NCI-H526 (cell line): ENCODE measurements around the gene KRT76.
"Not testable (repeated sequence)": the region's sequence is repeated elsewhere in the genome, so short reads cannot be mapped to it uniquely, and the experiment has no call there.

Source experiments
- DNase-seq, 2 experiments: peaks; one replicate each; lab custom pipeline; 2025; lab: John Stamatoyannopoulos, UW

Gene KRT76

GRCh38 chr12:52797529-52797894, 20.4 kb upstream of the KRT76 start:
- DNase-seq, result no peak

DNA sequence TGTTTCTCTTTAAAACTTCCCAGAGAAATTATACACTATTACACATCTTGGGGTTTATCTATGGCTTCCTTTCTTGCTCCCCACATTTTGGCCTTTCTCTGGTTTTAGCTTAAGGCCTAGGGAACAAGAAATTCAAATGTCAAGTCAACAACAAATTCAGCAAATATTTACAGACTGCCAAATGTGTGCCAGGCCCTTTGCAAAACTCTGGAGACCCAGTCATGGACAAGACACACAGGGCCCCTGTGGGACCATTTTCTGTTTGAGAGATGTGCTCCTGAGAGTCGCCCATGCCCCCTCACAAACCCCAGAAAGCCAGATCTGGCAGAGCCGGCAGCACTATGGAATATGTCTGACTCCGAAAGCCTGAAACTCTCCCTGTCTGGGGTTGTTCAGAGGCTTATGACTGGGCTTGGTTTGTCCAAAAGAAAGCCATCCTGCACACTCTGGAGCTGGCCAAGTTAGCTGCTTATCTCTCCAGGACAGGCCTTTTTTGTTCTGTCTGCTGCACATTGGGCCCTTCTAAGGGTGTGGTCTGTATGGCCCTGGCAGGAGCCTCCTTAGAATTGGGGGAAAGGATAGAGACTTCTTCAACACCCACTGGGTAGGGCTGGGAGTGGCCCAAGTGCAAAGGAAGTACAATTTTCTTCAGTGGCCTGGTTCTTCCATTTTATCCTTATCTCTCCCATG, 19.8 kb upstream of the KRT76 start:
- no peak for DNase-seq

GRCh38 chr12:52796429-52796794, 19.3 kb upstream of the KRT76 start:
- no peak for DNase-seq

- DNase-seq, result no peak
Measured at GRCh38 chr12:52795694-52796428, 18.7 kb upstream of the KRT76 start, which contains the start of gene KRT3. Gene KRT3, minus strand, starts transcription at chr12:52796117. Its CDS starts 75 bp downstream, at chr12:52796042.

- DNase-seq, result not testable (repeated sequence)
Measured at GRCh38 chr12:52795332-52795674, 18.2 kb upstream of the KRT76 start.

DNA sequence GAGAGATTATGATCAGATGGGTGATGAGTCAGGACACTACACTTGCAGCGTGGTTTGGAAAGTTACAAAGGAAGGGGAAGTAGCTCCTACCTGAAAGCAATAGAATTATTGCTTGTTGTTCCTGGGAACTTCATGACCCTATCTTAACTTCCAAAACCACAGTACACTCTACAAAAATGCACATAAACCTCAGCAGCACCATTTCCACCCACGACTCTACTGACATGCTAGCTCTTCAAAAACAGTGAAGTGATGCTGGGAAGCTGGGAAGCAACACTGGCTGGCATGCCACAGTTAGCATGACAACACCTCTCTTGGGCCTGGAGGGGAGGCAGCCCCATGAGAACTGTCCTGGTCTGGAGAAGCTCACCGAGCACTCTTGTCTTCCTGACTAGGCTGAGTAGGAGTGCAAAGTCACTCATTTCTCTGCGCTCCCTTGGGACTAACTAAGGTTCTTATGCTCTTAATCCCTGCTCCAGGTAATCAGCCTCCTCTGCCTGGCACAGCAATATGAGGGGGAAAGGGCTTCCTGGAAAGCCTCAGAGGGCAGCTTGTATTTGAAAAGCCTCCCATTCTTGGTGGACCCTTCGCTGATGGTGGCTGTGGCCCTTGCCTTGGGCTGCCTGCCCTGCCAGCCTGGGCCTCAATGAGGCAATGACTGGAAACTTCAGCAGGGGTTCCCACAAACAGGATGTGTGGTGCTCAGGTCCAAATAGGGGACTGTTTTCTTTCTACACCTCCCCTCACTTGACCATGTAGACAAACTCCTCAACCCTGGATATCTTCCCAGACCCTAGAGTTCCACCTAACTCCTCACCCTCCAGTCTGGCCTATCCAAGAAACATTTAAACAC, 17.6 kb upstream of the KRT76 start:
- DNase-seq, result no peak

- DNase-seq, result no peak
Measured at GRCh38 chr12:52792185-52793029, 15.3 kb upstream of the KRT76 start.

- DNase-seq, result no peak
Measured at GRCh38 chr12:52791271-52792184, 14.4 kb upstream of the KRT76 start.

DNA sequence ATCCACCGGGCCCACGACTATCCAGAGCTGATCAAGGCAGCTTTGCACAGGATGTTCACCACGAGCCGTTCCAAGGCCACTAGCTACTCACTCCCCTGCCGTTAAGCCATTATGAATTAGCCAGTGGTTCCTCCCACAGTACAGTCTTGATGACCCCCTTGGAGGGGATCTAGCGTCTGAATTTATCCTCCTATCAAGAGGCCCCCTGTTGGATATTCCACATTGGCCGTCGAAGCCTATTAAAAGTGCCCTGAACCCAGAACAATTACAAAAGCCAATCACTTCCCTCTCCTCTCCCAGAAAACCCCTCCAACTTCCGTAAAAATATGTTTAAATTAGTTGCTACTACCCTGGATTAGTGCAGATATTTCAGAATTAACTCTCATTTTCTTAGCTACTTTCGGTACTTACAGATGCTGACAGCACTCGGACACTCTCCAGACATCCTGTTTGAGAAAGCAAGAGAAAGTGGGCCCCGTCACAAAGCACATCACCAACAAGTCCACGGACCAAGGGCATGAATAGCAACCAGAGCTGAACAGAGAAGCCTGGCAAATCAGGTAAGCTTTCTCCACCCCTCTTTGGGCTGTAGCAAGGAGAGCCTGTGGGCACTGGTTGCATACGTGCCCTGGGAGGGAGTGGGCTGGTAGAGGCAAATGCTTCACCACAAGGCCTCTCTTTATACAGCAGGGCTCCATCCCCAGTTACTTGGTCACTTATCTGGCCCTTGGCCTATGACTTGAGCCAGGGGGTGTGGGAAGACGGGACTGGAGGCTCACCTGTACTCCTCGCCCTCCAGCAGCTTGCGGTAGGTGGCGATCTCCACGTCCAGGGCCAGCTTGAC, 13.5 kb upstream of the KRT76 start:
- DNase-seq, result no peak

- DNase-seq, result no peak
Measured at GRCh38 chr12:52789637-52790426, 12.7 kb upstream of the KRT76 start.

DNA sequence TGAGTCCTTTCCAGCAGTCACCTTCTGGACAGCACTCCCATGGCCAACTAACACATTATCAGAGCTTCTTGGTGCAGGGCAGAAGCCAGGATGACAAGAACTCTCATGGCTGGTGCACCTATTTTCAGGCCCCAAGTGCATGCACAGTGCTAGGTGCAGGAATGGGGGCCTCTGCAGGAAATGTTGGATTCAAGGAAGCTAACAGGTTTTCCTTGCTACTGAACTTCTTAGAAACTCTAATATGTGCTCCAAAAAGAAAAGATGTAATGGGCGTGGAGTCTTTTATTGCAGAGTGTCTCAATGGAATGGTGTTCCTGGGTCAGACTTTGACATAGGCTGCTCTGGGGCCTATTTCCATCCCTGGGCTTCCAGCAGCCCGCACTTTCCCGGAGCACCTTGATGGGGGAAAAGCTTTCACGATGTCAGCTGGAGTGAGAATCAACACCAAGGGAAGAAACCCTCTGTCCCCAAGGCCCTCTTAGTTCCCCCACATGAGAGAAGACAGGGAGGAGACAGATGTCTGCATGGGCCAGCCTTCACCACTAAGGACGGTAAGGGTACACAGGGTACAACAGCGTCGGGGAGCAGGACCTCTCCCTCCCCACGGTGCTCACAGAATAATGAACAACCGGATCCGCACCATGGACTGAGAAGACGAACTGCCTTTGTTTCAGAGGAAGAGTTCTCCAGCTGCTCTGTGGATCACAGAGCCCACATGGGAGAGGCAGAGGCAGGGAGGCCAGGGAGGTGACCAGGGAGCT, 11.9 kb upstream of the KRT76 start:
- no peak for DNase-seq

DNA sequence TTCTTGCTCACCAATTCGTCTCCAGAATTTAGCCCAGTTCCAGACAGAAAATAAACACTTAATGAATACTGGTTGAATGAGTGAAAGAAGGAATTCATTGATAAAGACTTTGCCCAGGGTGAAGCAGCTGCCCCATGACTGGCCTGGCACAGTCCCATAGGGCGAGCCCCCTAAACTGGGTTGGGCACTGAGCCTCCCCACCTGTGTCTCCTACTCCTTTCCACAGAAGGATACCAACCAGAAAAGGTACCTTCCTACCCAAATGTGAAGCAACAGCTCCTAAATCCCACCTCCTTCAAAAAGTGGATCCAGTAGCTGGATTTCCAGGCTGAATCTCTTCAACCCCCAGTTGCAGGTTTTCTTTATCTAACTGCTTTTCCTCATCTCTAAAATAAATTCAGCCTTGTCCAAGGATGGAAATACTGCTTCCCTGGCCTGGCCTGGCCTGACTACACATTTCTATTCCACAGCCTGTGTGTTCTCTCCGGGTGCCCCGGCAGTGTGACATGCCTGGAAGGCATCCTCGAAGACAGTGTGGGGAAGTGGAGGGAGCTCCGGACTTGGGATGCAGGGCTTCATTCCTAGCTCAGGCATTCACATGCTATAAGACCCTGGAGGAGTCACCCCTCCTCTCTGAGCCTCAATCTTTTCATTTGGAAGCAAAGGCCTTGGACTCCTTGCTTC, 11.2 kb upstream of the KRT76 start:
- no peak for DNase-seq

DNA sequence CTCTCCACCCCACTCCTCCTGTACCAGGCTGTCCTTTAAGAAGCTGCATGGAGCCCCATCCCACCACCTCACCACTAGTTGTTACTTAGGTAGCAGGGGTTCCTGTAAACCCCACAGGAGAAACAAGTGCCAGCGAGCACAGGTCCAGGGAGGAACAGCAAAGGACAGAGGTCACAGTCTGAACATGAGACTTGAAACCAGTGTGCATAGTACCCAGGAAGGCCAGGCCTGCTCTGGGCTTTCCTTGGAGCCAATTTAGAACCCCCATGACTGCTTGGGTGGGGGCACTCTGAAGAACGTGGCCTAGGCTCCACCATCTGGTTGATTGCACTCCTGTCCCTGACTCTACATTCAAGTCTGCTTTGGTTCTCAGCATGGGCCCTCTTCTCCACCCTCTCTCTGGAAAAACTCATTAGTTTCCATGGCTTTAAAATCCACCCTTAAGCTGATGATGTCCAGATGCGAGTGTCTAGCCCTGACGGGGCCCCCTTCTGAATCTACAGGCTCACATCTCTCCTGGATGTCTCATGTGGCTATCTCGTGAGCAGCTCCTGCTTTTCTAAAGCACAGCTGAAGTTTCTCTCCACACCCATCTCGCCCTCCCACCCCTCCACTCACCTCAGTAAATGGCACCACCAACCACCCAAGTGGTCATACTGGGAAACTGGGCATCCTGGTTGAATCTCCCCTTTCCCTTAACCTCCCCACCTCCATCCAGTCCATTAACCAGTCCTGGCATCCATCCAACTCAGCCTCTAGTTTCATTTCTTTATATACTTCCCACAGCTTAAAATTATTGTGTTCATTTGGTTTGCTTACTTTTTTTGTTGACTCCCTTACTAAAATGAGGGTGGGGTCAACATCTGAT, 10.4 kb upstream of the KRT76 start:
- DNase-seq, result no peak

- DNase-seq, result no peak
Measured at GRCh38 chr12:52784909-52785308, 7.8 kb upstream of the KRT76 start.

DNA sequence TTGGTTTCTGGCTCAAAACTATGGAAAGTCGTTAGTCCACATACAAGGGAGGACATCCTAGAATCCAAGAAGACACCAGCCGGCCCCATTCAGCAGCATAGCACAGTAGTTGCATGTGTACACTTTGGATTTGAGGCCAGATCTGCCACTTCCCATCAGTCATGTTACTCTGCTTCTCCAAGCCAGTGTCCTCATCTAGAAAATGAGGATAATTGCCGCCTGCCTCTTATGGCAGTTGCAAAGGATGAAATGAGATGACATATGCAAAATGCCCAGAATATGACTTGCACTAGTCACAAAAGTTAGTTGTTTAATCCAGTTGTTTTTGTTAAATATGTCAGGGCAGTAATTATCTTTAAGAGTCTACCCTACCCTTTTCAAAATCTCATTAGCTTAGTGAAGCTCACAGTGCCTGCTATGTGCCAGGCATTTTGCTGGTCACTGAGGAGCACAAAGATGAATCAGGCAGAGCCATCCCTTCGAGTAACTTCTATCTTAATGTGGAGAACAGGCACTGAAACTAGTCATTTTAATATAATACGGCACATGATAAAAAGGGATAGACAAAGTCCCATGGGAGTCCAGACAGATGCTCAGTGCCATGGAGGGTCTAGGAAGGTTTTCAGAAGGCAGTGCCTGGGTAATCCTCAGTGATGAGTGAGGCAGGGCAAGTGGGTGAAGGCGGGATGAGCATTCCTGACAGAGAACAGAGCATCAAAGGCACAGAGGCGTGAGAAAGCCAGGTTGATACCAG, 6.6 kb upstream of the KRT76 start:
- DNase-seq, result no peak

DNA sequence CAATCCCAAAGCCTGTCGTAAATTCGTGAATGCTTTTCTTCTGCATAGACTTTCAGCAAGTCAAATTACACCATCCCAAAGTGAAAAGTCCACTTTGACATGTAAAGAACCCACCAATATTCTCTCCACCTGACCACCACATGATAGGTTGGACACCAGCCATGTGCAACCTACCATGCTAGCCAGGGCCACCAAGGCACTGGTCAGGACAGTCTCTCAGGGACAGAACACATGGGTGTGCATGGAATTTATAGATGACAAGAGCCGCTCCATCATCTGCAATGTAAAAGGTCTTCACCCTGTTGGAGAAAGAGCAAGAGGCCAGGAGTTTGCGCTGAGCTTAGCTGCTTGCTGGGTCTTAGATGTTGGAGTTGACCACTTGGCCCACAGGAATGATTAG, 5.4 kb upstream of the KRT76 start:
- no peak for DNase-seq
